Prostate gland (tissue), 2 donors: ENCODE results near the gene CNFN.

Experiments used
- POLR2A ChIP-seq: fragments of 450-650 bp; IDR thresholded peaks from one replicate; pipeline ENCODE4 v1.6.1; 2016; ENCODE audit warnings: antibody characterized with exemption, mild to moderate bottlenecking
- POLR2AphosphoS5 ChIP-seq: sonication (generic); formaldehyde crosslinking; IDR thresholded peaks from one replicate; pipeline ENCODE4 v1.6.1; 2017; ENCODE audit warnings: antibody characterized with exemption
- TF ChIP-seq, protein P1 (sequence below), 4 experiments: fragments of 200-600 bp in 2 of 4; fragments of 450-650 bp in 2 of 4; sonication (generic) in 2 of 4; IDR thresholded peaks; 1 replicate in 3 of 4; 2 replicates in 1 of 4; pipeline ENCODE4 v1.5.1; 2016 to 2019; ENCODE audit warnings: antibody characterized with exemption in 4 of 4, mild to moderate bottlenecking in 2 of 4, moderate library complexity in 2 of 4

DNA sequence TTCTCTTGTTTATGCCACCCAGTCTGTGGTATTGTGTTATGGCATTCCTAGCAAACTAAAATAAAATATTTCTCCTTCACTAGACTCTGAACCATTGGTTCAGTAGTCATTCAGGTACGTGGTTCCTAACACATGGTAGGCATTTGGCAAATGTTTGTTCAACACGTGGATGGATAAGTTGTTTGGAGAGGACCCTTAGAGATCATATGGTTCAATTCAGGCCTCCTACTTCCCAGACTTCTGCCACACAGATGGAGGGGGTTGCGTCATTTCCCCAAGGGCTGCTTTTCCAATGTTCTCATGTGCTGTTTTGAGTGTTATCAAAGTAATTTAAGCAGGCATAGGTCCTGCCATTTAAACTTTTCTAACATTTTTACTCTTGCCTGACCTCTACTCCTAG lies 45.9 kb upstream of the CNFN start:
- TF ChIP-seq, protein P1, sequence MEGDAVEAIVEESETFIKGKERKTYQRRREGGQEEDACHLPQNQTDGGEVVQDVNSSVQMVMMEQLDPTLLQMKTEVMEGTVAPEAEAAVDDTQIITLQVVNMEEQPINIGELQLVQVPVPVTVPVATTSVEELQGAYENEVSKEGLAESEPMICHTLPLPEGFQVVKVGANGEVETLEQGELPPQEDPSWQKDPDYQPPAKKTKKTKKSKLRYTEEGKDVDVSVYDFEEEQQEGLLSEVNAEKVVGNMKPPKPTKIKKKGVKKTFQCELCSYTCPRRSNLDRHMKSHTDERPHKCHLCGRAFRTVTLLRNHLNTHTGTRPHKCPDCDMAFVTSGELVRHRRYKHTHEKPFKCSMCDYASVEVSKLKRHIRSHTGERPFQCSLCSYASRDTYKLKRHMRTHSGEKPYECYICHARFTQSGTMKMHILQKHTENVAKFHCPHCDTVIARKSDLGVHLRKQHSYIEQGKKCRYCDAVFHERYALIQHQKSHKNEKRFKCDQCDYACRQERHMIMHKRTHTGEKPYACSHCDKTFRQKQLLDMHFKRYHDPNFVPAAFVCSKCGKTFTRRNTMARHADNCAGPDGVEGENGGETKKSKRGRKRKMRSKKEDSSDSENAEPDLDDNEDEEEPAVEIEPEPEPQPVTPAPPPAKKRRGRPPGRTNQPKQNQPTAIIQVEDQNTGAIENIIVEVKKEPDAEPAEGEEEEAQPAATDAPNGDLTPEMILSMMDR (IDR thresholded peaks at IDR 0.05) = no peak
- TF ChIP-seq POLR2A = no peak
- TF ChIP-seq POLR2AphosphoS5 = no peak
